ENCODE measurements around the gene VPS18.

The VPS18 gene, protein sequence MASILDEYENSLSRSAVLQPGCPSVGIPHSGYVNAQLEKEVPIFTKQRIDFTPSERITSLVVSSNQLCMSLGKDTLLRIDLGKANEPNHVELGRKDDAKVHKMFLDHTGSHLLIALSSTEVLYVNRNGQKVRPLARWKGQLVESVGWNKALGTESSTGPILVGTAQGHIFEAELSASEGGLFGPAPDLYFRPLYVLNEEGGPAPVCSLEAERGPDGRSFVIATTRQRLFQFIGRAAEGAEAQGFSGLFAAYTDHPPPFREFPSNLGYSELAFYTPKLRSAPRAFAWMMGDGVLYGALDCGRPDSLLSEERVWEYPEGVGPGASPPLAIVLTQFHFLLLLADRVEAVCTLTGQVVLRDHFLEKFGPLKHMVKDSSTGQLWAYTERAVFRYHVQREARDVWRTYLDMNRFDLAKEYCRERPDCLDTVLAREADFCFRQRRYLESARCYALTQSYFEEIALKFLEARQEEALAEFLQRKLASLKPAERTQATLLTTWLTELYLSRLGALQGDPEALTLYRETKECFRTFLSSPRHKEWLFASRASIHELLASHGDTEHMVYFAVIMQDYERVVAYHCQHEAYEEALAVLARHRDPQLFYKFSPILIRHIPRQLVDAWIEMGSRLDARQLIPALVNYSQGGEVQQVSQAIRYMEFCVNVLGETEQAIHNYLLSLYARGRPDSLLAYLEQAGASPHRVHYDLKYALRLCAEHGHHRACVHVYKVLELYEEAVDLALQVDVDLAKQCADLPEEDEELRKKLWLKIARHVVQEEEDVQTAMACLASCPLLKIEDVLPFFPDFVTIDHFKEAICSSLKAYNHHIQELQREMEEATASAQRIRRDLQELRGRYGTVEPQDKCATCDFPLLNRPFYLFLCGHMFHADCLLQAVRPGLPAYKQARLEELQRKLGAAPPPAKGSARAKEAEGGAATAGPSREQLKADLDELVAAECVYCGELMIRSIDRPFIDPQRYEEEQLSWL

DNA sequence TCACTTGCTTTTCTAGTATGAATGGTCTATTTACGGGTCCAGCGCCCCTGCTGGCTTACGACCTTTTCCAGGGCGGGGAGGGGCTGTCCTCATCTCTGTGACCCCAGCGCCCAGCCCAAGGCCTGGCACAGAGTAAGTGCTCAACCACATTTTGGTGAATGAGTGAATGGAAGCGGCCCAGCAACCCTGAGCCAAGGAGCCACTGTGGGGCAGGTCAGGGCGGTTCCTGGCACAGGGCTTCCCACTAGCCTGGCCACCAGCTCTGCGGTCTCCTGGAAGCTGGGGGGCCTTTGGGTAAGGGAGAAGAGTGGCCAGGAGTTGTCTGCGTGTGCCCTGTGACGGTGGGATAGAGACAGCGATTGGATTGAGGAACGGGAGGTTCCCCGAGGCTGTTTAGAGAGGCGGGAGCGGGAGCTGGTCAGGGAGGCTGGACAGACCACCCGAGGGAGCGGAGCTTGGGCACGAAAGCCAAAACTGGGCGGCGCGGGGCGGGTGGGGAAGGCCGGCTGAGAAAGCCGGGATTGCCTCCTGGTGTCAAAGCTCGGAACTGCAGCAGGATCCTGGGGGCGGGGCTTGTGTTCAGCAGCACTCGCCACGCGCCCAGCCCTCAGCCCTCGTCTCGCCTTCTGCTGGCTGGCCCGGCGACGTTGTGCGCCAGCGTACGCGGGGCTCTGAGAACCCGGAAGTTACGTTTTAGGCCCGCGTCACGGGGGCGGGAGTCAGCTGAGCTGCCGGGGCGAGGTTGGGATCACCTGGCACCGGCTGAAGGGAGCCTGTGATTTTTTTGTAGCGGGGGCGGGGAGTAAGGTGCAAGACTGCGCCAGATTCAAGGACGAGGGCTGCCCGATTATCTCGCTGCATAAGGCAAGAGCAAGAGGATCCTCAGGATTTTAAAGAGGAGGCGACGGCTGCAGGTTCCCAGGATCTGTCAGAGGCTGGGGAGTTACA is at the start of gene VPS18:
Gene VPS18 (plus strand): TSS at position 718 of the 948 bp plus-strand sequence. CDS start 319 bp downstream, outside the sequence.
- peak within 1 kb of the TSS; percentile 85 for H3K27ac ChIP-seq
- TF ChIP-seq, protein P1, sequence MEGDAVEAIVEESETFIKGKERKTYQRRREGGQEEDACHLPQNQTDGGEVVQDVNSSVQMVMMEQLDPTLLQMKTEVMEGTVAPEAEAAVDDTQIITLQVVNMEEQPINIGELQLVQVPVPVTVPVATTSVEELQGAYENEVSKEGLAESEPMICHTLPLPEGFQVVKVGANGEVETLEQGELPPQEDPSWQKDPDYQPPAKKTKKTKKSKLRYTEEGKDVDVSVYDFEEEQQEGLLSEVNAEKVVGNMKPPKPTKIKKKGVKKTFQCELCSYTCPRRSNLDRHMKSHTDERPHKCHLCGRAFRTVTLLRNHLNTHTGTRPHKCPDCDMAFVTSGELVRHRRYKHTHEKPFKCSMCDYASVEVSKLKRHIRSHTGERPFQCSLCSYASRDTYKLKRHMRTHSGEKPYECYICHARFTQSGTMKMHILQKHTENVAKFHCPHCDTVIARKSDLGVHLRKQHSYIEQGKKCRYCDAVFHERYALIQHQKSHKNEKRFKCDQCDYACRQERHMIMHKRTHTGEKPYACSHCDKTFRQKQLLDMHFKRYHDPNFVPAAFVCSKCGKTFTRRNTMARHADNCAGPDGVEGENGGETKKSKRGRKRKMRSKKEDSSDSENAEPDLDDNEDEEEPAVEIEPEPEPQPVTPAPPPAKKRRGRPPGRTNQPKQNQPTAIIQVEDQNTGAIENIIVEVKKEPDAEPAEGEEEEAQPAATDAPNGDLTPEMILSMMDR (conservative IDR thresholded peaks at IDR 0.05) = peak; percentile 88

DNA sequence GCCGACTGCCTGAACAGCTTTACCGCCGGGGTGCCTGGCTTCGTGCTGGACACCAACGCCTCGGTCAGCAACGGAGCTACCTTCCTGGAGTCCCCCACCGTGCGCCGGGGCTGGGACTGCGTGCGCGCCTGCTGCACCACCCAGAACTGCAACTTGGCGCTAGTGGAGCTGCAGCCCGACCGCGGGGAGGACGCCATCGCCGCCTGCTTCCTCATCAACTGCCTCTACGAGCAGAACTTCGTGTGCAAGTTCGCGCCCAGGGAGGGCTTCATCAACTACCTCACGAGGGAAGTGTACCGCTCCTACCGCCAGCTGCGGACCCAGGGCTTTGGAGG is 49.6 kb upstream of the VPS18 start:
- TF ChIP-seq, protein P1 (conservative IDR thresholded peaks at IDR 0.05) = no peak
- H3K27ac ChIP-seq = peak overlapping the region; percentile 90

DNA sequence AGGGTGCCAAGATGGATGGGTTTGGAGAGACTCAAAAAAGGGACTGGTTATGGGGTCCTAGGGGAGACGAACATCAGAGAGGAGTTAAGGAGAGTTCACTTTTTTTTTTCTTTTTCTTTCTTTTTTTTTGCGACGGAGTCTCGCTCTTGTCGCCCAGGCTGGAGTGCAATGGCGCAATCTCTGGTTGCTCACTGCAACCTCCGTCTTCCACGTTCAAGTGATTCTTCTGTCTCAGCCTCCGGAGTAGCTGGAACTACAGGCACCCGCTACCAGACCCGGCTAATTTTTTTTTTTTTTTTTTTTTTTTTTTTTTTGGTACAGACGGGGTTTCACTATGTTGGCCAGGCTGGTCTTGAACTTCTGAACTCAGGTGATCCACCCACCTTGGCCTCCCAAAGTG is 49.2 kb upstream of the VPS18 start:
- H3K27ac ChIP-seq = peak overlapping the region; percentile 90
- TF ChIP-seq, protein P1 (conservative IDR thresholded peaks at IDR 0.05) = no peak

DNA sequence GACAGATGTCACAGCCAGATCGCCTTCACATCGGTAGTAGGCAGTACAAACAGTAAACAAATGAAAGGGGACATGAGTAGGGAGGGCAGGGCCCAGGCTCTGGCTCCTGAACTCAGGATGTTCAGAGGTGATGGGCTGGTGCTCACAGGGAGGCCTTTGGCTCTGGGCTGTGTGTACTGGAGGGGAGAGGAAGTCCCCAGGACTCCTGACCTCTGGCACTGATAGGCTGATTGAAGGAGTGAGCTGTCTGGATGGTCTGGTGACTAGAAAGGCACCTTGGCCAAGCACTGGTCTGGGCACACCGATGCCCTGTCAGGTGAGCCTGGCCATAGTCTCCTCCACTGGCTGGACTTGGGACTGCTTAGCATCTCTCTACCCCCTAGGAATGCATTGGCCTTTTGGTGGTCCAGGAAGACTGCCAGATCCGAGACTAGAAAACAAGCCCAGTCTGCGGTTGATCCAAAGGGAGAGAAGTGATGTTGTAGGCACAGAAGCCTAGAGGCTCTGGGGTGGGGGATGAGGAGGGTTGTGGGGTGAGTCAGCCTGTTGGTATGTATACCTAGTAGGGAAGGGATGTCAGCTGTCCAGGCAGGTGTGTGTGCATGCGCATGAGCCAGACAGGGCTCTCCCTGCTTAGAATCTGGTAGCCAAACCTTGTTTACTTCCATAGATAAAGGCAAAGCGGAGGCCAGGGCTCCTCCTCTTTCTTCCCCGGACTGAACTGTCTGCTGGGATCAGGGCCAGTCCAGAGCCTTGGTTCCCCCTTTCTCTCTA is 48.6 kb upstream of the VPS18 start:
- peak overlapping the region; percentile 90 for H3K27ac ChIP-seq
- TF ChIP-seq, protein P1 (conservative IDR thresholded peaks at IDR 0.05) = no peak

DNA sequence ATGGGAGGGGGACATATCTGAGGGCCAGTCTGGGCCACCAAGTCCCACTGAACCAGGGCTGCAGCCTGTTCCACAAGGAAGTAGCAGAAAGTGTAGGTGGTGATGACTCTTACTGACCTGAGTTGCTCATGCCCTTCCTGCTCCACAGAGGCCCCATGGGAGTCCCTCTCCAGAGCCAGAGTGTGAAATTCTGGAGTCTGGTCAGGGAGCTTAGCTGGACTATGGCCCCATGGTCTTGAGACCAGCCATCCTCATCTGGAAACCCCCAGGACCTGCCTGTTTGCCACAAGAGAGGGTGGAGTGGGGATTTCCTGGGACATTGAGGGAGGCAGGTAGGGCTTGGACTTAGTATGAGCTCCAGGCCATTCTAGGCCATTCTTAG is 47.4 kb upstream of the VPS18 start:
- TF ChIP-seq, protein P1 (conservative IDR thresholded peaks at IDR 0.05) = no peak
- peak overlapping the region; percentile 90 for H3K27ac ChIP-seq

DNA sequence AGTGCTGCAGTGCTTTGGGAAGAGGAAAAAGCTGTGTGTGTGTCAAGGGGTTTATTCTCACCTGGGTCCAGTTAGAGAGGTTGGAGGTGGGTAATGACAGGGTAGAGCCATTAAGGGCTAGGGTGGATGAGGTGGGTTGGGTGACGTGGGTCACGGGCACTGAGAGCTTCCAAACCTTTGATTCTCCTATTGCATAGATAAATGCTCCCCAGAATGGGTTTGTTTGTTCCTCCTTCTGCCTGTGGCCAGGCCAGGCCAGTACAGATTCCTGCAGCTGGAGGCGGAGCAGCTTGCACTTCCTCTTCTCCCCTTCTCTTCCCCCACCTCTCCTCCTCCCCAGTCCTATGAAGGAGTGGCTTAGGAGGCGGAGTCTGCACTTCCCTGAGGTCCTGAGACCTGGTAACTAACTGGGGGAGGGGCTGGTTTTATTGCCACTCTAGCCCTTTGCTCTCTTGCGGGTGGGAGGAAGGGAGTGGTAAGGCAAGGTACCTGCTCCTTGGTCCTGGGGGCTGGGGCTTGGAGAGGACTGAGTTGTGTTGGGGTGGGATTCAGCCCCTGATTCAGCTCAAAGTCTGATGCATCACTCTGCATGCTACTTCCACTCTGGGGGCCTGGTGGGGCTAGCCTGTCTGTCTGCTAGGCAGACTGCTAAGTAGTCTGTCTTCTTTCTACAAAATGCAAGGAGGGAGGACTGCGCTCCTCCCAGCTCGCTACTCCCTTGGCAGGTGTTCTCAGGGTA is 46.9 kb upstream of the VPS18 start:
- H3K27ac ChIP-seq = peak overlapping the region; percentile 90
- TF ChIP-seq, protein P1 (conservative IDR thresholded peaks at IDR 0.05) = no peak

Data from VCaP (cell line).